Liver (tissue), 9 donors: ENCODE data around the gene FAM53B. TPM values are rescaled to one million over a fixed set of nuclear protein-coding genes. Genes with fewer than 3 reads are reported as not detected.

Experiments used
- DNase-seq: peaks from one replicate; pipeline ENCODE4 v3.0.0-alpha.2; 2017; ENCODE audit warnings: low spot score
- H3K27ac ChIP-seq, 2 donors: one replicate each; pipeline ENCODE4 v1.7.0; 2013; ENCODE audit warnings: inconsistent platforms in 2 of 2, low read length in 2 of 2, control low read depth in 1 of 2, low read depth in 1 of 2, mild to moderate bottlenecking in 1 of 2
- H3K27me3 ChIP-seq, 4 donors: one replicate each; pipeline versions ENCODE4 v1.6.1 to v1.7.0; 2013; ENCODE audit warnings: low read length in 3 of 4, inconsistent platforms in 1 of 4, mild to moderate bottlenecking in 1 of 4, moderate library complexity in 1 of 4; ENCODE audit not compliant: control insufficient read depth in 4 of 4, insufficient read depth in 4 of 4
- H3K36me3 ChIP-seq, 4 donors: one replicate each; pipeline versions ENCODE4 v1.6.1 to v1.7.0; 2013; ENCODE audit warnings: low read length in 3 of 4, mild to moderate bottlenecking in 3 of 4, low read depth in 1 of 4, moderate library complexity in 1 of 4; ENCODE audit not compliant: control insufficient read depth in 4 of 4, insufficient read depth in 3 of 4
- H3K4me1 ChIP-seq, 4 donors: one replicate each; pipeline versions ENCODE4 v1.6.1 to v1.7.0; 2013; ENCODE audit warnings: low read length in 3 of 4, mild to moderate bottlenecking in 3 of 4, moderate library complexity in 1 of 4; ENCODE audit not compliant: control insufficient read depth in 4 of 4, insufficient read depth in 4 of 4
- H3K4me3 ChIP-seq, 3 donors: one replicate each; pipeline versions ENCODE4 v1.6.1 to v1.7.0; 2013; ENCODE audit warnings: low read length in 3 of 3, control low read depth in 1 of 3, low read depth in 1 of 3, mild to moderate bottlenecking in 1 of 3
- H3K9ac ChIP-seq, 2 donors: one replicate each; pipeline ENCODE4 v1.7.0; 2013; ENCODE audit warnings: low read length in 2 of 2, mild to moderate bottlenecking in 2 of 2, moderate library complexity in 2 of 2, control low read depth in 1 of 2, low read depth in 1 of 2
- H3K9me3 ChIP-seq, 4 donors: one replicate each; pipeline versions ENCODE4 v1.6.1 to v1.7.0; 2013; ENCODE audit warnings: low read length in 3 of 4; ENCODE audit not compliant: control insufficient read depth in 4 of 4
- EGR1 ChIP-seq, 2 donors: IDR thresholded peaks; 2 replicates each; pipeline ENCODE4 v1.6.1; 2016 to 2018; ENCODE audit warnings: antibody characterized with exemption in 2 of 2, low read depth in 2 of 2
- FOXA1 ChIP-seq: IDR thresholded peaks from 2 replicates; pipeline ENCODE4 v1.6.1; 2016; ENCODE audit warnings: antibody characterized with exemption
- FOXA2 ChIP-seq: IDR thresholded peaks from 2 replicates; pipeline ENCODE4 v1.6.1; 2016; ENCODE audit warnings: antibody characterized with exemption
- GABPA ChIP-seq, 2 donors: IDR thresholded peaks in 1 of 2; conservative IDR thresholded peaks in 1 of 2; 2 replicates each; pipeline ENCODE4 v1.6.1; 2016; ENCODE audit warnings: antibody characterized with exemption in 2 of 2, mild to moderate bottlenecking in 1 of 2, moderate library complexity in 1 of 2
- HNF4A ChIP-seq, 2 donors: conservative IDR thresholded peaks; 2 replicates each; pipeline ENCODE4 v1.6.1; 2016; ENCODE audit warnings: antibody characterized with exemption in 2 of 2, mild to moderate bottlenecking in 2 of 2
- HNF4G ChIP-seq: IDR thresholded peaks from 2 replicates; pipeline ENCODE4 v1.6.1; 2016; ENCODE audit warnings: antibody characterized with exemption
- JUND ChIP-seq, 2 donors: IDR thresholded peaks; 2 replicates each; pipeline ENCODE4 v1.6.1; 2016; ENCODE audit warnings: antibody characterized with exemption in 2 of 2
- NR2F2 ChIP-seq: IDR thresholded peaks from 2 replicates; pipeline ENCODE4 v1.6.1; 2016; ENCODE audit warnings: antibody characterized with exemption
- RAD21 ChIP-seq, 2 donors: IDR thresholded peaks; 2 replicates each; pipeline ENCODE4 v1.6.1; 2016; ENCODE audit warnings: antibody characterized with exemption in 2 of 2, mild to moderate bottlenecking in 2 of 2
- RXRA ChIP-seq, 2 donors: IDR thresholded peaks; 2 replicates each; pipeline ENCODE4 v1.6.1; 2017 to 2018; ENCODE audit warnings: antibody characterized with exemption in 2 of 2, mild to moderate bottlenecking in 1 of 2
- SP1 ChIP-seq: IDR thresholded peaks from 2 replicates; pipeline ENCODE4 v1.6.1; 2018; ENCODE audit warnings: antibody characterized with exemption, mild to moderate bottlenecking
- TAF1 ChIP-seq: conservative IDR thresholded peaks from 2 replicates; pipeline ENCODE4 v1.6.1; 2016; ENCODE audit warnings: antibody characterized with exemption, mild to moderate bottlenecking
- YY1 ChIP-seq: IDR thresholded peaks from 2 replicates; pipeline ENCODE4 v1.6.1; 2016; ENCODE audit warnings: antibody characterized with exemption, mild to moderate bottlenecking
- WGBS: extraction: QIAGEN DNeasy Blood & Tissue Kit; methylation state at CpG from one replicate; pipeline ENCODE4 v1.1.7; 2013; 5-methylcytosine and 5-hydroxymethylcytosine counted together
- polyA plus RNA-seq, 2 donors: library from polyadenylated mRNA; stranded (reverse) in 1 of 2; unstranded in 1 of 2; fragments of 200-250 nt in 1 of 2; fragments of >200 nt in 1 of 2; fragmentation: Nextera tagmentation in 1 of 2; extraction: Ambion mirVana in 1 of 2; gene quantifications; one replicate each; pipeline versions ENCODE4 v1.2.1 to v1.2.3, GENCODE V29; 2013 to 2015
- total RNA-seq, 2 donors: library from RNA; depleted of rRNA; stranded (reverse); fragments of >200 nt; gene quantifications; one replicate each; pipeline ENCODE4 v1.2.3, GENCODE V29; 2014
- TF ChIP-seq, protein P1 (sequence below): fragments of 150-350 bp; IDR thresholded peaks from 2 replicates; pipeline ENCODE4 v1.5.1; 2017; ENCODE audit warnings: improper control_type of control experiment, low read depth, low read length; ENCODE audit not compliant: missing input control
- TF ChIP-seq, protein P2 (sequence below): IDR thresholded peaks from 2 replicates; pipeline ENCODE4 v1.6.1; 2016; ENCODE audit warnings: antibody characterized with exemption
- TF ChIP-seq, protein P3 (sequence below): IDR thresholded peaks from 2 replicates; pipeline ENCODE4 v1.6.1; 2016; ENCODE audit warnings: antibody characterized with exemption
- TF ChIP-seq, protein P4 (sequence below): IDR thresholded peaks from 2 replicates; pipeline ENCODE4 v1.6.1; 2016; ENCODE audit warnings: antibody characterized with exemption, mild to moderate bottlenecking
- TF ChIP-seq, protein P5 (sequence below): IDR thresholded peaks from 2 replicates; pipeline ENCODE4 v1.6.1; 2016; ENCODE audit warnings: antibody characterized with exemption
- donor health status: healthy.
- donor health status: healthy.
- donor health status: healthy.
- donor health status: healthy.
- donor health status: healthy.

FAM53B gene
- total and polyA plus RNA-seq, 4 donors: 1.1 to 24.0 (median 6.3) TPM

DNA sequence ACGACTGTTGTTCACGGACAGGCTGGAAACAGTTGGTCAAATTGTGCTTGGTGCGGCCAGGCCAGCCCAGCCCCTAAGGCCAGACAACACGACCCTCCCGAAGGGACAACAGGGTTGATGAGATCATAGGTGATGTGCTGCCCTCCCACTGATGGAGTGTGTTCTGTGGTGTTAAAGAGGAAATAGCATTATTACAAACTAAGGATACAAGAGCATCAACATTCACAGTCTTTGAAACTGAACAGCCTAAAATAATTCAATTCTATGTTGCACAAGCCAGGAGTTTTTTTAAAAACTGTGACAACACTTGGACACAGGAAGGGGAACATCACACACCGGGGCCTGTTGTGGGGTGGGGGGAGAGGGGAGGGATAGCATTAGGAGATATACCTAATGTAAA, 87.6 kb downstream of the FAM53B start:
- no peak overlapping the region for H3K9ac ChIP-seq
- H3K4me1 ChIP-seq: no peaks in the 10 kb centered on the region
- no peak for TF ChIP-seq SP1
- TF ChIP-seq HNF4G: no peak
- TF ChIP-seq GABPA (IDR thresholded peaks at IDR 0.05 in 1 of 2, conservative IDR thresholded peaks at IDR 0.05 in 1 of 2): no peak
- no peak for TF ChIP-seq FOXA2
- no peak for TF ChIP-seq RAD21 (IDR thresholded peaks at IDR 0.05)
- no peak for TF ChIP-seq JUND (IDR thresholded peaks at IDR 0.05)
- TF ChIP-seq, protein P1, sequence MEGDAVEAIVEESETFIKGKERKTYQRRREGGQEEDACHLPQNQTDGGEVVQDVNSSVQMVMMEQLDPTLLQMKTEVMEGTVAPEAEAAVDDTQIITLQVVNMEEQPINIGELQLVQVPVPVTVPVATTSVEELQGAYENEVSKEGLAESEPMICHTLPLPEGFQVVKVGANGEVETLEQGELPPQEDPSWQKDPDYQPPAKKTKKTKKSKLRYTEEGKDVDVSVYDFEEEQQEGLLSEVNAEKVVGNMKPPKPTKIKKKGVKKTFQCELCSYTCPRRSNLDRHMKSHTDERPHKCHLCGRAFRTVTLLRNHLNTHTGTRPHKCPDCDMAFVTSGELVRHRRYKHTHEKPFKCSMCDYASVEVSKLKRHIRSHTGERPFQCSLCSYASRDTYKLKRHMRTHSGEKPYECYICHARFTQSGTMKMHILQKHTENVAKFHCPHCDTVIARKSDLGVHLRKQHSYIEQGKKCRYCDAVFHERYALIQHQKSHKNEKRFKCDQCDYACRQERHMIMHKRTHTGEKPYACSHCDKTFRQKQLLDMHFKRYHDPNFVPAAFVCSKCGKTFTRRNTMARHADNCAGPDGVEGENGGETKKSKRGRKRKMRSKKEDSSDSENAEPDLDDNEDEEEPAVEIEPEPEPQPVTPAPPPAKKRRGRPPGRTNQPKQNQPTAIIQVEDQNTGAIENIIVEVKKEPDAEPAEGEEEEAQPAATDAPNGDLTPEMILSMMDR: no peak
- TF ChIP-seq, protein P2, sequence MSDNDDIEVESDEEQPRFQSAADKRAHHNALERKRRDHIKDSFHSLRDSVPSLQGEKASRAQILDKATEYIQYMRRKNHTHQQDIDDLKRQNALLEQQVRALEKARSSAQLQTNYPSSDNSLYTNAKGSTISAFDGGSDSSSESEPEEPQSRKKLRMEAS: no peak
- TF ChIP-seq, protein P3, sequence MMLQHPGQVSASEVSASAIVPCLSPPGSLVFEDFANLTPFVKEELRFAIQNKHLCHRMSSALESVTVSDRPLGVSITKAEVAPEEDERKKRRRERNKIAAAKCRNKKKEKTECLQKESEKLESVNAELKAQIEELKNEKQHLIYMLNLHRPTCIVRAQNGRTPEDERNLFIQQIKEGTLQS: no peak
- TF ChIP-seq HNF4A (conservative IDR thresholded peaks at IDR 0.05): no peak
- TF ChIP-seq, protein P4, sequence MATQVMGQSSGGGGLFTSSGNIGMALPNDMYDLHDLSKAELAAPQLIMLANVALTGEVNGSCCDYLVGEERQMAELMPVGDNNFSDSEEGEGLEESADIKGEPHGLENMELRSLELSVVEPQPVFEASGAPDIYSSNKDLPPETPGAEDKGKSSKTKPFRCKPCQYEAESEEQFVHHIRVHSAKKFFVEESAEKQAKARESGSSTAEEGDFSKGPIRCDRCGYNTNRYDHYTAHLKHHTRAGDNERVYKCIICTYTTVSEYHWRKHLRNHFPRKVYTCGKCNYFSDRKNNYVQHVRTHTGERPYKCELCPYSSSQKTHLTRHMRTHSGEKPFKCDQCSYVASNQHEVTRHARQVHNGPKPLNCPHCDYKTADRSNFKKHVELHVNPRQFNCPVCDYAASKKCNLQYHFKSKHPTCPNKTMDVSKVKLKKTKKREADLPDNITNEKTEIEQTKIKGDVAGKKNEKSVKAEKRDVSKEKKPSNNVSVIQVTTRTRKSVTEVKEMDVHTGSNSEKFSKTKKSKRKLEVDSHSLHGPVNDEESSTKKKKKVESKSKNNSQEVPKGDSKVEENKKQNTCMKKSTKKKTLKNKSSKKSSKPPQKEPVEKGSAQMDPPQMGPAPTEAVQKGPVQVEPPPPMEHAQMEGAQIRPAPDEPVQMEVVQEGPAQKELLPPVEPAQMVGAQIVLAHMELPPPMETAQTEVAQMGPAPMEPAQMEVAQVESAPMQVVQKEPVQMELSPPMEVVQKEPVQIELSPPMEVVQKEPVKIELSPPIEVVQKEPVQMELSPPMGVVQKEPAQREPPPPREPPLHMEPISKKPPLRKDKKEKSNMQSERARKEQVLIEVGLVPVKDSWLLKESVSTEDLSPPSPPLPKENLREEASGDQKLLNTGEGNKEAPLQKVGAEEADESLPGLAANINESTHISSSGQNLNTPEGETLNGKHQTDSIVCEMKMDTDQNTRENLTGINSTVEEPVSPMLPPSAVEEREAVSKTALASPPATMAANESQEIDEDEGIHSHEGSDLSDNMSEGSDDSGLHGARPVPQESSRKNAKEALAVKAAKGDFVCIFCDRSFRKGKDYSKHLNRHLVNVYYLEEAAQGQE: no peak
- no peak for TF ChIP-seq RXRA (IDR thresholded peaks at IDR 0.05)
- TF ChIP-seq, protein P5, sequence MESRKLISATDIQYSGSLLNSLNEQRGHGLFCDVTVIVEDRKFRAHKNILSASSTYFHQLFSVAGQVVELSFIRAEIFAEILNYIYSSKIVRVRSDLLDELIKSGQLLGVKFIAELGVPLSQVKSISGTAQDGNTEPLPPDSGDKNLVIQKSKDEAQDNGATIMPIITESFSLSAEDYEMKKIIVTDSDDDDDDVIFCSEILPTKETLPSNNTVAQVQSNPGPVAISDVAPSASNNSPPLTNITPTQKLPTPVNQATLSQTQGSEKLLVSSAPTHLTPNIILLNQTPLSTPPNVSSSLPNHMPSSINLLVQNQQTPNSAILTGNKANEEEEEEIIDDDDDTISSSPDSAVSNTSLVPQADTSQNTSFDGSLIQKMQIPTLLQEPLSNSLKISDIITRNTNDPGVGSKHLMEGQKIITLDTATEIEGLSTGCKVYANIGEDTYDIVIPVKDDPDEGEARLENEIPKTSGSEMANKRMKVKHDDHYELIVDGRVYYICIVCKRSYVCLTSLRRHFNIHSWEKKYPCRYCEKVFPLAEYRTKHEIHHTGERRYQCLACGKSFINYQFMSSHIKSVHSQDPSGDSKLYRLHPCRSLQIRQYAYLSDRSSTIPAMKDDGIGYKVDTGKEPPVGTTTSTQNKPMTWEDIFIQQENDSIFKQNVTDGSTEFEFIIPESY: no peak
- no peak for TF ChIP-seq FOXA1
- no peak for TF ChIP-seq NR2F2
- no peak for TF ChIP-seq EGR1 (IDR thresholded peaks at IDR 0.05; ENCODE audit: low read depth in 2 of 2)
- TF ChIP-seq YY1: no peak
- TF ChIP-seq TAF1: no peak
- H3K27me3 ChIP-seq: no peaks in the 10 kb centered on the region
- H3K27ac ChIP-seq: no peak overlapping the region
- no peaks in the 10 kb centered on the region for H3K9me3 ChIP-seq
- H3K4me3 ChIP-seq: no peak overlapping the region
- no peaks in the 10 kb centered on the region for H3K36me3 ChIP-seq
- WGBS: 93% methylated on average over 6 of the region's 6 CpGs
- DNase-seq: no peak
